Left lung (tissue), 10 donors: ENCODE data around the gene AGAP1. TPM values are rescaled to one million over a fixed set of nuclear protein-coding genes. Genes with fewer than 3 reads are reported as not detected.

ENCODE experiments used
- ATAC-seq: fragments of 200-7000 bp; cut with Tn5 transposase; one replicate; pipeline ENCODE4 v1.9.1; 2020; ENCODE audit warnings: moderate library complexity
- DNase-seq, 4 donors: peaks; one replicate each; pipeline ENCODE4 v3.0.0-alpha.2; 2013 to 2020
- H3K27ac ChIP-seq, 2 donors: fragments of 200-600 bp; sonication (generic) in 1 of 2; one replicate each; pipeline versions ENCODE4 v1.5.0 to v1.8.0; 2020 to 2021
- H3K27me3 ChIP-seq, 2 donors: fragments of 200-600 bp; sonication (generic) in 1 of 2; one replicate each; pipeline versions ENCODE4 v1.5.0 to v1.8.0; 2020 to 2021
- H3K36me3 ChIP-seq, 2 donors: fragments of 200-600 bp; sonication (generic) in 1 of 2; one replicate each; pipeline versions ENCODE4 v1.5.0 to v1.8.0; 2020 to 2021
- H3K4me1 ChIP-seq, 2 donors: fragments of 200-600 bp; one replicate each; pipeline ENCODE4 v1.8.0; 2021
- H3K4me3 ChIP-seq, 2 donors: fragments of 200-600 bp; sonication (generic) in 1 of 2; one replicate each; pipeline versions ENCODE4 v1.5.0 to v1.8.0; 2020 to 2021; ENCODE audit warnings: mild to moderate bottlenecking in 1 of 2
- H3K9me3 ChIP-seq, 2 donors: fragments of 200-600 bp; sonication (generic) in 1 of 2; one replicate each; pipeline versions ENCODE4 v1.5.0 to v1.8.0; 2020 to 2021
- intact Hi-C, 2 donors: fragments of 100-400 bp; cut with DNase I; formaldehyde crosslinking; loops; one replicate each; pipeline versions ENCODE4 v1.11.2 to v1.14.2; 2022
- polyA plus RNA-seq, 6 donors: library from polyadenylated mRNA; unstranded; fragments of 120-200 nt; gene quantifications; one replicate each; pipeline ENCODE4 v1.2.1, GENCODE V29; 2013; ENCODE audit not compliant: insufficient read length in 6 of 6
- total RNA-seq, 2 donors: library from RNA; stranded (reverse); fragmentation: NEBNext Ultra II Directional; extraction: Animal tissue kit (Norgen Biotek cat#: 25700); gene quantifications; one replicate each; pipeline ENCODE4 v1.2.1, GENCODE V29; 2021
- TF ChIP-seq, protein P1 (sequence below), 2 donors: fragments of 200-600 bp; sonication (generic) in 1 of 2; IDR thresholded peaks; one replicate each; pipeline versions ENCODE4 v1.5.0 to v1.8.0; 2021; ENCODE audit warnings: antibody characterized with exemption in 2 of 2
- donor health status: DM: no; HTN: yes; CAD: no.
- donor health status: DM: no; HTN: no; CAD: no.

Gene AGAP1
- total and polyA plus RNA-seq, 8 donors = 13.1 to 25.4 (median 22.4) TPM

- Histone ChIP-seq H3K27me3 (no peaks in the 10 kb centered on the region), H3K4me3 (no peak overlapping the region), H3K27ac (no peak overlapping the region), H3K36me3 (no peaks in the 10 kb centered on the region), H3K9me3 (no peaks in the 10 kb centered on the region), H3K4me1 (no peaks in the 10 kb centered on the region)
- no peak for ATAC-seq
- no peak for DNase-seq
- TF ChIP-seq, protein P1, sequence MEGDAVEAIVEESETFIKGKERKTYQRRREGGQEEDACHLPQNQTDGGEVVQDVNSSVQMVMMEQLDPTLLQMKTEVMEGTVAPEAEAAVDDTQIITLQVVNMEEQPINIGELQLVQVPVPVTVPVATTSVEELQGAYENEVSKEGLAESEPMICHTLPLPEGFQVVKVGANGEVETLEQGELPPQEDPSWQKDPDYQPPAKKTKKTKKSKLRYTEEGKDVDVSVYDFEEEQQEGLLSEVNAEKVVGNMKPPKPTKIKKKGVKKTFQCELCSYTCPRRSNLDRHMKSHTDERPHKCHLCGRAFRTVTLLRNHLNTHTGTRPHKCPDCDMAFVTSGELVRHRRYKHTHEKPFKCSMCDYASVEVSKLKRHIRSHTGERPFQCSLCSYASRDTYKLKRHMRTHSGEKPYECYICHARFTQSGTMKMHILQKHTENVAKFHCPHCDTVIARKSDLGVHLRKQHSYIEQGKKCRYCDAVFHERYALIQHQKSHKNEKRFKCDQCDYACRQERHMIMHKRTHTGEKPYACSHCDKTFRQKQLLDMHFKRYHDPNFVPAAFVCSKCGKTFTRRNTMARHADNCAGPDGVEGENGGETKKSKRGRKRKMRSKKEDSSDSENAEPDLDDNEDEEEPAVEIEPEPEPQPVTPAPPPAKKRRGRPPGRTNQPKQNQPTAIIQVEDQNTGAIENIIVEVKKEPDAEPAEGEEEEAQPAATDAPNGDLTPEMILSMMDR (IDR thresholded peaks at IDR 0.05) = no peak
- intact Hi-C loops = no loop called here
Measured at GRCh38 chr2:236080412-236080811, 586.6 kb downstream of the AGAP1 start.

DNA sequence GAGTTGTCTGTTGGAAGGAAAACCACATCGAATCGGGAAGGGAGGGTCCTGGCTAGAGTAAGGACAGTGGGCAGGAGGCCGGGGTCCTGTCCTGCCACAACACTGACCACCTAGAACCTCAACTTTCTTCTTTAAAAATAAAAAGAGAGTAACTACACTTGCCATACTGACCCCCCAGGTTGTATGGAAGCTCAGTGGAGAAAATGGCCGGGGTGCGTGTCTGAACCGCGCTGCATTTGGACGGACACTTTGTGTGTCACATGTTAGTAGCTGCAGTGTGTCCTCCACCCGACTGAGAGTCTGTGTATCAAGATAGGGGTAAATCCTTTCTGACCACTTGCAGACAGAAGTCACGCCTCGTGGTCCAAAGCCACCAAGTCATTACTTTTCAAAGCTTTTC lies 587.3 kb downstream of the AGAP1 start:
- TF ChIP-seq, protein P1 (IDR thresholded peaks at IDR 0.05) = no peak
- no peaks in the 10 kb centered on the region for H3K36me3 ChIP-seq

DNA sequence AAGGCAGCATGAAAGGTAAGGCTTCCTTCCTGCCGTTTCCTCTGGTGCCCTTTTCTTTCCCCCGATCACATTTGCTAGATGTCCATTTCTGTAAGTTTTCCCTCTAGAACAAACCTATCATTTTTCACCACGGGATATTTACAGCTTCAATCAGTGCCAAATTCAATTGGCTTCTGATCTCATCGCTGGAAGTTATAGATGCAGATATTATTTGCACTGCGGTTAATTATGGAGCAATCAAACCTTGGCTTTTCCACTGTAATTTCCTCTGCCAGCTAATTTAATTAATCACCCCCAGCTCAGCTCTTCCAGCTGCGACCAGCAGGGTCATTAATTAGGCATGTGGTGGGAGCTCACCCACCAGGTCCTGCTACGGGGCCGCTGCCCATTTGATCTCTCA lies 588.2 kb downstream of the AGAP1 start:
- intact Hi-C loops = no loop called here
- TF ChIP-seq, protein P1 (IDR thresholded peaks at IDR 0.05) = no peak
- no peaks in the 10 kb centered on the region for H3K9me3 ChIP-seq
- ATAC-seq (no peak), DNase-seq (no peak)
- H3K4me1 ChIP-seq = no peaks in the 10 kb centered on the region
- no peak overlapping the region for H3K27ac ChIP-seq
- H3K36me3 ChIP-seq = no peaks in the 10 kb centered on the region
- H3K27me3 ChIP-seq = no peaks in the 10 kb centered on the region
- H3K4me3 ChIP-seq = no peak overlapping the region

More for the DNA sequence above, 587.3 kb downstream of the AGAP1 start:
- DNase-seq (no peak), ATAC-seq (no peak)
- Histone ChIP-seq H3K4me3 (no peak overlapping the region), H3K27me3 (no peaks in the 10 kb centered on the region), H3K4me1 (no peaks in the 10 kb centered on the region), H3K27ac (no peak overlapping the region), H3K9me3 (no peaks in the 10 kb centered on the region)
- intact Hi-C loops = no loop called here

- intact Hi-C loops = no loop called here
- TF ChIP-seq, protein P1 (IDR thresholded peaks at IDR 0.05) = no peak
- Histone ChIP-seq H3K4me1 (no peaks in the 10 kb centered on the region), H3K27ac (no peak overlapping the region), H3K9me3 (no peaks in the 10 kb centered on the region), H3K4me3 (no peak overlapping the region), H3K27me3 (no peaks in the 10 kb centered on the region), H3K36me3 (no peaks in the 10 kb centered on the region)
- ATAC-seq = no peak
- no peak for DNase-seq
Measured at GRCh38 chr2:236083934-236084333, 590.1 kb downstream of the AGAP1 start.

DNA sequence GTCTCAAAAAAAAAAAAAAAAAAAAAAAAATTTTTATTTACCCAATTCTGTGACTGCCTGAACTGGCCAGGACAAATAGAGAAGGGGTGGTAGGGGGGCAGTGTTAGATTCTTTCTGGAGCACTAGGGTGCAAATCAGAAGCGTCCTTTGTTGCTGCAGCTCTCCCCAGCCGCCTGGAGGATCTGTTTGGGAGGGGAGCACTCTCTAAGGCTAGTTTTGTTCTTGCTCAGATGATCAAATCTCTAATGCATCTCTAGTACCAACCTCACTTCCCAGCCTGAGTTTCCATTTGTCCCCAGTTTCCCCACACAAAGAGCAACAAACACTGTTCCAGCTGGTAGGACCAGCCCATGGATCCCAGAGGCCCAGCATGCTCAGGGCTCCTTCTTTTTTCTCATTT lies 591.4 kb downstream of the AGAP1 start:
- TF ChIP-seq, protein P1 (IDR thresholded peaks at IDR 0.05) = no peak
- no peaks in the 10 kb centered on the region for H3K27me3 ChIP-seq
- intact Hi-C loops = no loop called here
- DNase-seq (no peak), ATAC-seq (no peak)
- H3K4me1 ChIP-seq = no peaks in the 10 kb centered on the region
- no peak overlapping the region for H3K4me3 ChIP-seq
- no peaks in the 10 kb centered on the region for H3K36me3 ChIP-seq
- no peaks in the 10 kb centered on the region for H3K9me3 ChIP-seq
- no peak overlapping the region for H3K27ac ChIP-seq
